NK-92 treated with Interleukin-12 subunit alpha and Interleukin-12 subunit beta, amount 100 ng/mL, for 24 hours (cell line): Measurements from ENCODE around the gene USHBP1.

Experiments
- DNase-seq: peaks from one replicate; lab custom pipeline; 2025; lab: John Stamatoyannopoulos, UW

Gene USHBP1

GRCh38 chr19:17211547-17212446, 52.7 kb downstream of the USHBP1 start:
- no peak for DNase-seq

- no peak for DNase-seq
Observed at GRCh38 chr19:17210296-17210695, 54.2 kb downstream of the USHBP1 start.

DNA sequence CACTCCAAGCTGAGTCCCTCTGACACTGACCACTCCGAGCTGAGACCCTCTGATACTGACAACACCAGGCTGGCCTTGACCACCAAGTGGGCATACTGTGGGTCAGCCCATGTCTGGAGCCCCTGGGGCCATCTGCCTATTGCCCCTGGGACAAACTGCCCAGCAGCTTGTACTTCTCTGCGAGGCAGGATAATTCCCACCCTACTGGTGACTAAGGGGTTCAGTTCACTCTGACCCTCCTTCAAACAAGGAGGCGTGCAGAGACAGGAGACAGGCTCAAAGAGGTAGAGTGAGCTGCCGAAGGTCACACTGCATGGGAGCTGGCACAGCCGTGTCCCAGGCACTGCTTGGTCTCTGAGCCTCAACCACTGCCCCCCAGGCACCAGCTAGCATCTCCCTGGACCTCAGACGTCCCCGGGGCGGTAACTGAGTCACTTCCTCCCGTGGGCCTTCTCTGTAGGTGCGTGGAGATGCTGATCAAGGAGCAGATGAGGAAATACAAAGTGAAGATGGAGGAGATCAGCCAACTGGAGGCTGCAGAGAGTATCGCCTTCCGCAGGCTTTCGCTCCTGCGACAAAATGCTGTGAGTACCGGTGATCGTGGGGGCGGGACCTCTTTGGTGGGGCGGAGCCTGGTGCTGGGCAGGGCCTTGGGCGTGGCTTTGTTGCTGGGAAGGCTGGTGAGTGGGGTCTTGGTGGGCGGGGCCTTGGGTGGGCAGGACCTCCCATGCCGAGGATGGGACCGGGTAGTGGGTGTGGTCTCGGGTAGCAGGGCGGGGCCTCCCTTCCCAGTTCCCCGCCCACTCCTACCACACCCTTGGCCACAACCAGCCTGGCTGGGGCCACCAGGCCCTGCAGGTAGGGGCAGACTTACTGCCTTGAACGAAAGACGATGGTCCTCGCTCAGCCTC, 55.2 kb downstream of the USHBP1 start:
- no peak for DNase-seq

DNA sequence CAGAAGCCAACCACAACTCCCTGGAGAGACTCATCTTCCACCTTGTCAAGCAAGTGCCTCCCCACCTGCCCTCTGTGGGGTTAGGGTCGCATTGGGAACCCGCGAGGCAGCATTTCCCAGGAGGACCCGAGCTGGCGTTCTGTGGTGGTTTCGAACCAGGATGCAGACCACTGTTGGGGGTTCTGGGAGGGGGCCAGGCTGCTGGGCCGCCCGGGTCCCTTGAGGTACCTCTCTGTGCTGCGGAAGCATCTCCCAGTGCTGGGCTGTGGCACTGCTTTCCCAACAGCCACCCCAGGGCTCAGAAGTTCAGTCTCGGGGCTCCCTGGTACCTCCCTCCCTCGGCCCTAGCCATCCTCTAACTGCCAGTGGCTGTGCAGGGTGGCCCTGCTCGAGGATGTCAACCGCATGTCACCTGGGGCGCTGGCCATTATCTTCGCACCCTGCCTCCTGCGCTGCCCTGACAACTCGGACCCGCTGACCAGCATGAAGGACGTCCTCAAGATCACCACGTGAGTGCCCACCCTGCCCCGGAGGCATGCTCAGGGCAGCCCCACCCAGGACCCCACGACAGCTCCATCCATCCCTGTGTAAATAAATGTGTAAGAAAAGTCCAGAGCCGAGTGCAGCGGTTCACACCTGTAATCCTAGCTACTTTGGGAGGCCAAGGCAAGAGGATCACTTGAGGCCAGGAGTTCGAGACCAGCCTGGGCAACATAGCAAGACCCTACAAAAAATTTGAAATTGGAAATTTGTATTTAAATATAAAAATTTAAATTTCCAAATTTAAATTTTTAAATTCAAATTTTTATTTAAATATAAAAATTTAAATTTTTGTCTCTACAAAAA, 57.6 kb downstream of the USHBP1 start:
- DNase-seq, result no peak

DNA sequence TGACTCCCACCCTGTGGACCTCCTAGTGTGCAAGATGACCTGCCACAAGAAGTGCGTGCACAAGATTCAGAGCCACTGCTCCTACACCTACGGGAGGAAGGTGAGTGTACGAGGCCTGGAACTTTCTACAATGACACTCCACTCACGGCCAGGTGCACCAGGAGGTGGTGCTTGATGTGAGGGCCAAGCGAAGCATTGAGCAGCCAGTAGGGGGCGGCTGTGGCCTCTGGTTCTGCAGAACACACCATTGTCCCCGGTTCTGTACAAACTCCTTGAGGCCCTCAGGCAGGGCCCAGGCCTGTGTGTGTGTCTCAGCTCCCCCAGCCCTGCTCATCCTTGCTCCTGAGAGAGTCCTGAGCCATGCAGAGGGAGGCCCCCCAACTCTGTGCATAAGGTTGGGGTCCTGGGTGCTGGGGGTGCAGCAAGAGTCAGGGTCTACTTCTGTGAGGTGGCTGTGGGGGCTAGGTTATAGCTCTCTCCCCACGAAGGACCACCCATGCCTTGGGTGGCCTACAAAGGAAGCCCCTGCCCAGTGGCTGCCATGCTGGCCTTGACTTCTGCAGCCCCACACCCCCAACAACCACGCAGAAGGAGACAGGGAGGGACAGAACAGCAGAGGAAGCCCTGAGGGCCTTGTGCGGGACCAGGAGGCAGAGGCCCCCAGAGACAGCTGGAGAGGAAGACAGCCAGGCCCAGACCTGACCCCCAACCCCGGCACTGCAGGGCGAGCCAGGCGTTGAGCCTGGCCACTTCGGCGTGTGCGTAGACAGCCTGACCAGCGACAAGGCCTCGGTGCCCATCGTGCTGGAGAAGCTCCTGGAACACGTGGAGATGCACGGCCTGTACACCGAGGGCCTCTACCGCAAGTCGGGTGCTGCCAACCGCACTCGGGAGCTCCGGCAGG, 59.1 kb downstream of the USHBP1 start:
- no peak for DNase-seq

DNA sequence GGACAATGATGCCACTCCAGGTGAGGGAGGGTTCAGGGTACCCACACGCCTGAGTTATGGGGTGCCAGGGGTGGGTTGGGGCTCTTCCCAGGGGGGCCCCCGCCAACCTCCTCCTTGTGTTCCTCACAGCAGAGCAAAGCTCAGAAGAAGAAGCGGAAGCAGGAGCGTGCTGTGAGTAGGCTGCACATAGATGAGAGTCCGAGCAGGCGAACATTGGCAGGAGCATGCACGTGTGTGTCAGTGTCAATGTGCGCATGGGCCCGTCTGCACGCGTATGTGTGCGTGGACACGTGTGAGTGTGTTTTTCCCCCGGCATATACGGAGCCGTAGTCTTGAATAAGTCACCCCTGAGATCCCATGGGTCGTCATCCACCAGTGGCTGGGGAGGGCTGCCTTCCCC, 61.8 kb downstream of the USHBP1 start:
- DNase-seq, result no peak

- DNase-seq, result no peak
Observed at GRCh38 chr19:17202249-17202648, 62.3 kb downstream of the USHBP1 start.

DNA sequence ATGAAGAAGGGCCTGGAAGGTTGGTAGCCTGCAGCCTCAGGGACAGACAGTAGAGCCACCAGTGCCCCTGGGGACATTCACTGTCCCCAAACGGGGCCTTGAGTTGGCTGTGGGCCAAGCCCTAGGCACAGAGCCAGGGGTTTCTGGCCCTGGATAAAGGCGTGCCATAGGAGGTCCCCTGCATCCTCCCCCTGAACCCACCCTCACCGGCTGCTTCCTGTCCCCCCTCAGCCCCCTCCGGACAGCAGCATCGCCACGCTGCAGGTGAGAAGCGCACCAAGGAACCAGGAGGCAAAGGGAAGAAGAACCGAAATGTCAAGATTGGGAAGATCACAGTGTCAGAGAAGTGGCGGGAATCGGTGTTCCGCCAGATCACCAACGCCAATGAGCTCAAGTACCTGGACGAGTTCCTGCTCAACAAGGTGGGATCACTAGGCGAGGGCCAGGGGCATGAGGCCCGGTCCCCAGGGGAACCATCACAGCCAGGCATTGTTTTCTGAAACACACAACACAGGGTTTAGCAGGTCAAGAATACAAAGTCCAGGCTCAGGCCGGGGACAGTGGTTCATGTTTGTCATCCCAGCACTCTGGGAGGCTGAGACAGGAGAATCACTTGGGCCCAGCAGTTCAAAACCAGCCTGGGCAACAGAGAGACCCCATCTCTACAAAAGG, 64.0 kb downstream of the USHBP1 start:
- no peak for DNase-seq
